Measurements from ENCODE around the gene GCH1.
"Not testable (repeated sequence)": the region's sequence is repeated elsewhere in the genome, so short reads cannot be mapped to it uniquely, and the experiment has no call there.

GCH1 gene

GRCh38 chr14:54922598-54922997, 20.0 kb upstream of the GCH1 start:
- H3K4me3 ChIP-seq (ENCODE audit: low read length) = no peak overlapping the region
- TF ChIP-seq ZNF274 (IDR thresholded peaks at IDR 0.05; ENCODE audit: low read depth, low read length) = no peak

GRCh38 chr14:54920052-54920451, 17.4 kb upstream of the GCH1 start:
- no peak overlapping the region for H3K4me3 ChIP-seq (ENCODE audit: low read length)
- no peak for TF ChIP-seq ZNF274 (IDR thresholded peaks at IDR 0.05; ENCODE audit: low read depth, low read length)

GRCh38 chr14:54919330-54919729, 16.7 kb upstream of the GCH1 start:
- H3K4me3 ChIP-seq (ENCODE audit: low read length) = no peak overlapping the region
- TF ChIP-seq ZNF274 (IDR thresholded peaks at IDR 0.05; ENCODE audit: low read depth, low read length) = no peak

- no peak for TF ChIP-seq ZNF274 (IDR thresholded peaks at IDR 0.05; ENCODE audit: low read depth, low read length)
- H3K4me3 ChIP-seq (ENCODE audit: low read length) = no peak overlapping the region
Measured at GRCh38 chr14:54918427-54918826, 15.8 kb upstream of the GCH1 start.

GRCh38 chr14:54916101-54916500, 13.5 kb upstream of the GCH1 start:
- TF ChIP-seq ZNF274 (IDR thresholded peaks at IDR 0.05; ENCODE audit: low read depth, low read length) = no peak
- H3K4me3 ChIP-seq (ENCODE audit: low read length) = no peak overlapping the region

- no peak overlapping the region for H3K4me3 ChIP-seq (ENCODE audit: low read length)
- no peak for TF ChIP-seq ZNF274 (IDR thresholded peaks at IDR 0.05; ENCODE audit: low read depth, low read length)
Measured at GRCh38 chr14:54909817-54910558, 7.4 kb upstream of the GCH1 start.

GRCh38 chr14:54908973-54909372, 6.3 kb upstream of the GCH1 start:
- H3K4me3 ChIP-seq (ENCODE audit: low read length) = not testable (repeated sequence)

- no peak for TF ChIP-seq ZNF274 (IDR thresholded peaks at IDR 0.05; ENCODE audit: low read depth, low read length)
- H3K4me3 ChIP-seq (ENCODE audit: low read length) = no peak overlapping the region
Measured at GRCh38 chr14:54908190-54908589, 5.6 kb upstream of the GCH1 start.

- no peak overlapping the region for H3K4me3 ChIP-seq (ENCODE audit: low read length)
- no peak for TF ChIP-seq ZNF274 (IDR thresholded peaks at IDR 0.05; ENCODE audit: low read depth, low read length)
Measured at GRCh38 chr14:54906075-54906474, 3.4 kb upstream of the GCH1 start.

GRCh38 chr14:54902143-54902520, 494 bp downstream of the GCH1 start:
- TF ChIP-seq ZNF274 (IDR thresholded peaks at IDR 0.05; ENCODE audit: low read depth, low read length) = no peak
- H3K4me3 ChIP-seq (ENCODE audit: low read length) = peak overlapping the region; percentile 66

GRCh38 chr14:54901380-54902142, 1.1 kb downstream of the GCH1 start:
- no peak for TF ChIP-seq ZNF274 (IDR thresholded peaks at IDR 0.05; ENCODE audit: low read depth, low read length)
- peak overlapping the region; percentile 66 for H3K4me3 ChIP-seq (ENCODE audit: low read length)

- H3K4me3 ChIP-seq (ENCODE audit: low read length) = no peak overlapping the region
- no peak for TF ChIP-seq ZNF274 (IDR thresholded peaks at IDR 0.05; ENCODE audit: low read depth, low read length)
Measured at GRCh38 chr14:54899573-54899972, 3.1 kb downstream of the GCH1 start.

GRCh38 chr14:54897809-54898555, 4.6 kb downstream of the GCH1 start:
- H3K4me3 ChIP-seq (ENCODE audit: low read length) = not testable (repeated sequence)

GRCh38 chr14:54895683-54896082, 6.9 kb downstream of the GCH1 start:
- no peak for TF ChIP-seq ZNF274 (IDR thresholded peaks at IDR 0.05; ENCODE audit: low read depth, low read length)
- H3K4me3 ChIP-seq (ENCODE audit: low read length) = no peak overlapping the region

- no peak overlapping the region for H3K4me3 ChIP-seq (ENCODE audit: low read length)
Measured at GRCh38 chr14:54894995-54895394, 7.6 kb downstream of the GCH1 start.

More at GRCh38 chr14:54894995-54895394, 7.6 kb downstream of the GCH1 start:
- no peak for TF ChIP-seq ZNF274 (IDR thresholded peaks at IDR 0.05; ENCODE audit: low read depth, low read length)

Data from GM08714 (cell line).